Activated T-cell treated with anti-CD3 and anti-CD28 coated beads for 4 hours (primary cell): ENCODE results near the gene AMD1.

Experiments
- DNase-seq: peaks from one replicate; pipeline ENCODE4 v3.0.0-alpha.2; 2020

Gene AMD1

DNA sequence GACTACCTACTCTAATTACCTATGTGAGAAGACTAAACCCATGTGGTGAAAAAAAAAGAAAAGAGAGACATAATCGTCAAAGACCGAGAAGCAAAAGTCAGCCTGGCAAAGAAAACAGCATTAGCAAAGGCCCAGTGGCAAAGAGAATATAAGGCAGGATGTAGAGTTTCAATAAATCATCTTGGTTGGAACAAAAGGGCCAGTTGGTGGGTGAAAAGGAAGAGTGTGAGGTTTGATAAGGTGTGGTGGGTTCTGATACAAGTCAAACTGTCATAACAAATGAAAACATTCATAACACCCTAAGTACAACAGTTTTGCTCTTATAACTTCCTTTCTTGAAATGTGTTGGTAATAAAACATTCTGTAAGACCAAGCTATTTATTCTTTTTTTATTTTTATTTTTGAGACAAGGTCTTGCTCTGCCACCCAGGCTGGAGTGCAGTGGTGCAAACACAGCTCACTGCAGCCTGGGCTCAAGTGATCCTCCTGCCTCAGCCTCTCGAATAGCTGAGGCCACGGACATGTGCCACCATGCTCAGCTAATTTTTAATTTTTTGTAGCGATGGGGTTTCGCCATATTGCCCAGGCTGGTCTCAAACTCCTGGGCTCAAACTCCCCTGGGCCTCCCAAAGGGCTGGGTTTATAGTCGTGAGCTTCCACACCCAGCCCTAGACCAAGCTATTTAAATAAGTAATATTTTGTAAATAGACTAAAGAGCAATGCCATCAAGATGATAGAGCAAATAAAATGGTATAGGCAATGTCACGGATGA lies 65.0 kb downstream of the AMD1 start:
- no peak for DNase-seq

DNA sequence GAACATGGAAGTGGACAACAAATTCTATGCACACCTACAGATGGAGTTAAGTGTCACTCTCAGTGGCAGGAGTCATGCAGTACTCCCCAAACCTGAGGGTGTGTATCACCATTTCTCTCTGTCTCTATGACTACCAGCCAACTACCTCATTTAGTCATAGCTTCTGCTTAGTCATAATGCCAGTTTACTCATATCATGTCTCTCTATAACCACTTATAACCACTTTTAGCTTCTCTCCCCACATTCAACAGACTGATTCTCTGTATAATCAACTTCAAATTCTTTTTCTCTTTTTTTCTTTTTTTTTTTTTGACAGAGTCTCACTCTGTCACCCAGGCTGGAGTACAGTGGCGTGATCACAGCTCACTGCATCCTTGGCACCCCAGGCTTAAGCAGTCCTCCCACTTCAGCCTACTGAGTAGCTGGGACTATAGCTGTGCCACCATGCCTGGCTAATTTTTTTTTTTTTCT lies 70.1 kb downstream of the AMD1 start:
- no peak for DNase-seq
